K562 (cell line): ENCODE measurements around the gene SLC38A10. TPM values are rescaled to one million over a fixed set of nuclear protein-coding genes. Genes with fewer than 3 reads are reported as not detected.

Experiments
- ATAC-seq: fragments of 200-7000 bp; cut with Tn5 transposase; 3 replicates; pipeline ENCODE4 v1.9.1; 2020; ENCODE audit warnings: moderate library complexity
- BruUV-seq: library from RNA; stranded (reverse); fragments of 400-500 nt; replicated peaks from 2 replicates; lab custom pipeline; 2021; lab: Mats Ljungman, UMichigan
- CTCF ChIA-PET: fragments of 300-600 bp; formaldehyde crosslinking; extraction: SDS; loops from one replicate; lab custom pipeline; 2021; ENCODE audit warnings: low intra/inter-chr PET ratio; lab: Yijun Ruan, JAX
- POLR2A ChIA-PET: fragments of 300-600, 350-650 bp; sonication (Branson Sonifier 250); formaldehyde crosslinking; extraction: SDS; loops from one replicate; lab custom pipeline; 2021; ENCODE audit warnings: antibody characterized with exemption, inconsistent platforms; lab: Yijun Ruan, JAX
- DNase-seq, 4 experiments: peaks; one replicate each; pipeline versions ENCODE4 v3.0.0 to v3.0.0-alpha.2; 2011 to 2018; ENCODE audit warnings: low spot score in 3 of 4, mixed read lengths in 3 of 4; ENCODE audit errors: extremely low read depth in 1 of 4
- FAIRE-seq: peaks from 2 replicates; lab custom pipeline; 2011; peaks lifted over from hg19 to GRCh38; lab: Jason Lieb, UNC
- H2AFZ ChIP-seq: 2 replicates; pipeline ENCODE4 v1.6.0; 2011; ENCODE audit warnings: low read depth, low read length, control low read depth, inconsistent platforms
- H3K27ac ChIP-seq: fragments of 200-600 bp; 3 replicates; pipeline ENCODE4 v1.8.0; 2011; ENCODE audit warnings: low read depth, mild to moderate bottlenecking, control low read depth, inconsistent platforms, low read length, moderate library complexity, mixed read lengths; ENCODE audit errors: extremely low read depth
- H3K27me3 ChIP-seq, 2 experiments: fragments of 300-600 bp in 1 of 2; 2 replicates in 1 of 2; 3 replicates in 1 of 2; pipeline versions ENCODE4 v1.6.0 to v1.8.0; 2011; ENCODE audit warnings: inconsistent platforms in 2 of 2, low read length in 2 of 2, mild to moderate bottlenecking in 1 of 2, mixed read lengths in 1 of 2, moderate library complexity in 1 of 2; ENCODE audit not compliant: control insufficient read depth in 2 of 2, insufficient read depth in 2 of 2
- H3K36me3 ChIP-seq: fragments of 300-600 bp; 3 replicates; pipeline ENCODE4 v1.8.0; 2011; ENCODE audit warnings: mild to moderate bottlenecking, low read length, inconsistent platforms; ENCODE audit not compliant: control insufficient read depth, insufficient read depth
- H3K4me1 ChIP-seq, 2 experiments: fragments of 200-600 bp in 1 of 2; replicated peaks in 1 of 2; 2 replicates in 1 of 2; 3 replicates in 1 of 2; pipeline versions ENCODE4 v1.5.1 to v1.8.0; 2011; ENCODE audit warnings: inconsistent platforms in 2 of 2, low read length in 2 of 2, mild to moderate bottlenecking in 1 of 2, mixed read lengths in 1 of 2, moderate library complexity in 1 of 2; ENCODE audit not compliant: control insufficient read depth in 2 of 2, insufficient read depth in 2 of 2
- H3K4me2 ChIP-seq: 2 replicates; pipeline ENCODE4 v1.6.1; 2011; ENCODE audit warnings: low read length, control low read depth, inconsistent platforms, mixed read lengths; ENCODE audit not compliant: insufficient read depth
- H3K4me3 ChIP-seq: fragments of 200-600 bp; sonication (generic), shearing (Covaris generic); 2 replicates; pipeline ENCODE4 v1.5.1; 2016; ENCODE audit warnings: control low read depth, inconsistent platforms
- H3K79me2 ChIP-seq: fragments of 200-600 bp; 3 replicates; pipeline ENCODE4 v1.8.0; 2011; ENCODE audit warnings: low read length, inconsistent platforms; ENCODE audit not compliant: control insufficient read depth, insufficient read depth
- H3K9ac ChIP-seq, 2 experiments: 2 replicates each; pipeline versions ENCODE4 v1.6.0 to v1.6.1; 2011; ENCODE audit warnings: low read depth in 2 of 2, low read length in 2 of 2, control low read depth in 1 of 2, inconsistent platforms in 1 of 2, mild to moderate bottlenecking in 1 of 2, mixed read lengths in 1 of 2; ENCODE audit not compliant: insufficient read depth in 1 of 2
- H3K9me1 ChIP-seq: one replicate; pipeline ENCODE4 v1.6.0; 2011; ENCODE audit warnings: inconsistent platforms, mild to moderate bottlenecking, low read length, moderate library complexity; ENCODE audit not compliant: control insufficient read depth, insufficient read depth
- H3K9me3 ChIP-seq: replicated peaks from 2 replicates; pipeline ENCODE4 v1.5.1; 2011; ENCODE audit warnings: low read depth, low read length, inconsistent platforms; ENCODE audit not compliant: control insufficient read depth, insufficient read depth
- H4K20me1 ChIP-seq: replicated peaks from 2 replicates; pipeline ENCODE4 v1.6.1; 2011; ENCODE audit warnings: low read length, inconsistent platforms, mixed read lengths; ENCODE audit not compliant: control insufficient read depth, insufficient read depth
- ADNP ChIP-seq: fragments of 200-800 bp; sonication (Bioruptor generic); IDR thresholded peaks from 2 replicates; pipeline ENCODE4 v1.6.1; 2016; ENCODE audit warnings: missing genetic modification characterization, missing compliant biosample characterization
- E4F1 ChIP-seq: fragments of 250-450 bp; sonication (Bioruptor Pico); IDR thresholded peaks from 2 replicates; pipeline ENCODE4 v1.5.0; 2021; ENCODE audit warnings: mild to moderate bottlenecking, borderline replicate concordance
- HNRNPUL1 ChIP-seq: fragments of 200-400 bp; formaldehyde crosslinking; IDR thresholded peaks from 2 replicates; pipeline ENCODE4 v1.6.1; 2017; ENCODE audit warnings: low read length
- KLF10 ChIP-seq: fragments of 250-450 bp; sonication (Bioruptor Pico); IDR thresholded peaks from 2 replicates; pipeline ENCODE4 v1.6.1; 2021; ENCODE audit warnings: matching md5 sums
- MAZ ChIP-seq, 2 experiments: fragments of 450-650 bp in 1 of 2; sonication (generic) in 1 of 2; formaldehyde crosslinking; IDR thresholded peaks in 1 of 2; conservative IDR thresholded peaks in 1 of 2; 2 replicates each; pipeline versions ENCODE4 v1.4.0 to v1.5.0; 2020; ENCODE audit warnings: mild to moderate bottlenecking in 1 of 2, missing genetic modification reagents in 1 of 2
- POLR2G ChIP-seq: fragments of 200-400 bp; formaldehyde crosslinking; IDR thresholded peaks from 2 replicates; pipeline ENCODE4 v1.6.1; 2017; ENCODE audit warnings: low read depth, mild to moderate bottlenecking, antibody characterized with exemption, low read length, moderate library complexity
- SOX6 ChIP-seq: fragments of 450-650 bp; IDR thresholded peaks from 2 replicates; pipeline ENCODE4 v1.6.1; 2014; ENCODE audit warnings: mild to moderate bottlenecking
- ZNF699 ChIP-seq: fragments of 250-450 bp; sonication (Bioruptor Pico); IDR thresholded peaks from 2 replicates; pipeline ENCODE4 v1.8.0; 2021; ENCODE audit warnings: mild to moderate bottlenecking, moderate library complexity; ENCODE audit not compliant: insufficient replicate concordance
- WGBS: fragments of 100-300 bp; shearing (Covaris generic); methylation state at CpG from one replicate; pipeline ENCODE4 v1.1.6; 2016; ENCODE audit warnings: low coverage, mixed read lengths; ENCODE audit not compliant: insufficient coverage; ENCODE audit errors: missing lambda C conversion rate; 5-methylcytosine and 5-hydroxymethylcytosine counted together
- in situ Hi-C: fragments of 300-500 bp; cut with MboI; formaldehyde crosslinking; loops from 4 replicates; pipeline ENCODE4 v1.15.0; 2018; ENCODE audit warnings: inconsistent platforms, mixed read lengths
- intact Hi-C: fragments of 100-400 bp; cut with micrococcal nuclease; formaldehyde crosslinking; loops from 2 replicates; pipeline ENCODE4 v1.14.2; 2022
- polyA plus RNA-seq, 8 experiments: library from polyadenylated mRNA; depleted of rRNA in 4 of 8; stranded (reverse) in 5 of 8; unstranded in 3 of 8; fragments of >200 nt; fragmentation: Nextera tagmentation in 2 of 8; fragmentation: Illumina TruSeq in 1 of 8; extraction: Ambion mirVana in 2 of 8; extraction: Trizol in 1 of 8; gene quantifications; 2 replicates each; pipeline versions ENCODE4 v1.2.1 to v1.2.3, GENCODE V29; 2011 to 2014; ENCODE audit warnings: inconsistent platforms in 1 of 8, missing spikeins in 1 of 8
- total RNA-seq, 7 experiments: library from RNA; depleted of rRNA in 6 of 7; stranded (reverse); fragments of >200 nt in 6 of 7; fragmentation: Illumina TruSeq in 2 of 7; extraction: Trizol in 2 of 7; gene quantifications; 2 replicates each; pipeline versions ENCODE4 v1.2.1 to v1.2.3, GENCODE V29; 2011 to 2021; ENCODE audit warnings: low replicate concordance in 1 of 7

Gene SLC38A10
- total and polyA plus RNA-seq, 9 of the 15 experiments (the other 6 are each of a cell fraction or from before 2014, with no cell fraction given), result 0.45 to 54.2 (median 13.8) TPM

DNA sequence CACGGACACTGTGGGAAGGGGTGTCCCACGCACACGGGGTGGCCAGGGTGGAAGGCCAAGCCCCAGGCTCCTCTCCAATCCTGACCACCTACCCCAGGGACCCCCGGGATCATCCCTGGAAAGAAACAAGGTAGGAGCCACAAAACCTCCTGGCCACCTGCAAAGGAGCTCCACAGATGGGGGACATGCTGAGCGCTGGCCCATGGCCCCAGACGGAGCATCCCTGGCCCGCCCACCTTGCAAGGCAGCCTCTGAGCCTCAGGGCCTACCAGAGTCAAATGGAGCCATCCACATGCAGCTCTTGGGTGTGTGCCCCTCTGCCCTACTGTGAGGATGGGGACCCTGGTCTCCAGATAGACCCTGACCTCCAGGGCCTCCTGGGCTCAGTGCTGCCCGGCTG lies 16.3 kb downstream of the SLC38A10 start:
- no peak for FAIRE-seq
- no peak overlapping the region for H2AFZ ChIP-seq
- H3K36me3 ChIP-seq, result peaks cover 66% of the 10 kb centered on the region; the same call in 1 of the 3 replicates
- H4K20me1 ChIP-seq, result no peaks in the 10 kb centered on the region
- no peak for ATAC-seq
- H3K27ac ChIP-seq, result no peak overlapping the region
- BruUV-seq, result no TSS peak
- peaks cover 0 to 42% of the 10 kb centered on the region in 2 experiments; a peak in 2 of 5 replicates for H3K4me1 ChIP-seq
- no peak for DNase-seq
- intact Hi-C loops, result no loop called here
- H3K4me2 ChIP-seq, result no peak overlapping the region
- peak; percentile 23; the same call in 1 of the 2 replicates for TF ChIP-seq POLR2G
- TF ChIP-seq HNRNPUL1, result no peak
- in situ Hi-C loops, result no loop called here
- CTCF ChIA-PET, result no interaction called here
- 85% methylated on average over 5 of the region's 8 CpGs for WGBS
- H3K4me3 ChIP-seq, result no peak overlapping the region
- no peaks in the 10 kb centered on the region for H3K9me3 ChIP-seq
- H3K27me3 ChIP-seq, result no peaks in the 10 kb centered on the region
- H3K9ac ChIP-seq, result peak overlapping the region in 1 of 2 experiments; percentile 17; a peak in 1 of 4 replicates
- no peaks in the 10 kb centered on the region for H3K79me2 ChIP-seq
- no peaks in the 10 kb centered on the region for H3K9me1 ChIP-seq
- POLR2A ChIA-PET, result interaction anchor here (1.0 kb wide), 1 partner anchor 8 kb away, joined by 3 read pairs; no protein-coding TSS in a partner anchor

DNA sequence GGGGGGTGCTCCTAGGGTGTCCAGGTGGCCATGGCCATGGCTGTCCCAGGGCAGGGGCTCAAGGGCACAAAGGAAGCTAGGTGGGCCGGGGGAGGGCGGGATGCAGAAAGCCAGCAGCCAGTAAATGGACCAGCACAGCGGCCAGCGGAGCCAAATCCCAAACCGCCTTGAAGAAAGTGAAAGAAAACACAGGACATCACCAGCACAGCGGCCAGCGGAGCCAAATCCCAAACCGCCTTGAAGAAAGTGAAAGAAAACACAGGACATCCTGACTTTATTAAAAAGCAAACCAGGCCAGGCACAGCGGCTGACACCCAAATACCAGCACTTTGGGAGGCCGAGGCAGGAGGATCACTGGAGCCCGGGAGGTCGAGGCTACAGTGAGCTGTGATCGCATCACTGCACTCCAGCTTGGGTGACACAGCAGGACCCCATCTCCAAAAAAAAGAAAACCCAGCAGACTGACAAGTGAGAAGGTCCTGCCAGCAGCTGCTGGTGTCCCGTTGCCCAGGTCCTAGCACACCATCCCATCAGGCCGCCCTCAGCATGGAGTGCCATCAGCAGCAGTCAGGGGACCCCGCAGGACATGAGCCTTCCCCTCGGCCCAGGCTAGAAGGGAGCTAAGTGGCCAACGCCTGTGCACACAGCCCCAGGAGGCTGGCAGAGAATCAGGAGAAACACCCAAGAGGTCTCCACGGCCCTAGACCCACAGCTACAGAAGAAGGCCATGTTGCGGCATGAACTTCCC lies 17.0 kb downstream of the SLC38A10 start:
- ChIA-PET POLR2A (interaction anchor here (0.5 to 1.0 kb wide), 3 partner anchors 9 to 230 kb away, joined by 3 to 4 read pairs (median 3); no protein-coding TSS in a partner anchor), CTCF (no interaction called here)
- H3K36me3 ChIP-seq, result peaks cover 71% of the 10 kb centered on the region; the same call in 1 of the 3 replicates
- no peak for FAIRE-seq
- BruUV-seq, result no TSS peak
- H3K9ac ChIP-seq, result peak overlapping the region in 1 of 2 experiments; percentile 35; a peak in 1 of 4 replicates
- TF ChIP-seq KLF10 (CRISPR knock-in tag), result no peak
- no peak for TF ChIP-seq E4F1 (CRISPR knock-in tag)
- TF ChIP-seq ZNF699 (CRISPR knock-in tag), result no peak
- TF ChIP-seq MAZ (CRISPR knock-in tag; conservative IDR thresholded peaks at IDR 0.05 in 1 of 2, IDR thresholded peaks at IDR 0.05 in 1 of 2), result no peak
- TF ChIP-seq SOX6, result no peak
- TF ChIP-seq ADNP (tag), result no peak
- no peak for ATAC-seq
- intact Hi-C loops, result no loop called here
- no peaks in the 10 kb centered on the region for H4K20me1 ChIP-seq
- no peak for DNase-seq
- no peaks in the 10 kb centered on the region for H3K9me1 ChIP-seq
- H3K9me3 ChIP-seq, result no peaks in the 10 kb centered on the region
- in situ Hi-C loops, result no loop called here
- no peak overlapping the region for H3K27ac ChIP-seq
- no peaks in the 10 kb centered on the region for H3K27me3 ChIP-seq
- H3K4me1 ChIP-seq, result peaks cover 0 to 40% of the 10 kb centered on the region in 2 experiments; a peak in 2 of 5 replicates
- no peak overlapping the region for H2AFZ ChIP-seq
- no peak overlapping the region for H3K4me3 ChIP-seq
- WGBS, result 96% methylated on average over 20 of the region's 20 CpGs
- no peak overlapping the region for H3K4me2 ChIP-seq
- H3K79me2 ChIP-seq, result no peaks in the 10 kb centered on the region
